WERI-Rb-1 (cell line): ENCODE measurements around the gene ST3GAL3.

Source experiments
- DNase-seq: peaks from one replicate; pipeline ENCODE4 v3.0.0-alpha.2; 2020
- H3K27ac ChIP-seq: fragments of 250-450 bp; sonication (Bioruptor Pico); 2 replicates; pipeline ENCODE4 v1.5.1; 2020; ENCODE audit warnings: mild to moderate bottlenecking, moderate library complexity
- H3K27me3 ChIP-seq: fragments of 250-450 bp; sonication (Bioruptor Pico); 2 replicates; pipeline ENCODE4 v1.5.1; 2021; ENCODE audit warnings: mild to moderate bottlenecking, low read depth, moderate library complexity; ENCODE audit not compliant: insufficient read depth, severe bottlenecking
- H3K36me3 ChIP-seq: fragments of 250-450 bp; sonication (Bioruptor Pico); 2 replicates; pipeline ENCODE4 v1.5.1; 2020; ENCODE audit warnings: mild to moderate bottlenecking, moderate library complexity
- H3K4me3 ChIP-seq: 2 replicates; pipeline ENCODE4 v1.5.1; 2011; ENCODE audit warnings: low read depth, mild to moderate bottlenecking, control low read depth, low read length
- H3K9me3 ChIP-seq: fragments of 250-450 bp; sonication (Bioruptor Pico); 2 replicates; pipeline ENCODE4 v1.5.1; 2021; ENCODE audit warnings: mild to moderate bottlenecking, moderate library complexity; ENCODE audit not compliant: severe bottlenecking
- CTCF ChIP-seq: IDR thresholded peaks from 2 replicates; pipeline ENCODE4 v1.5.1; 2011; ENCODE audit warnings: low read depth, mild to moderate bottlenecking, control low read depth, inconsistent platforms, low read length

The ST3GAL3 gene

GRCh38 chr1:43936431-43937151 lies 229.3 kb downstream of the ST3GAL3 start:
- peak overlapping the region; percentile 54 for H3K27ac ChIP-seq
- H3K4me3 ChIP-seq, result peak overlapping the region; percentile 53
- no peaks in the 10 kb centered on the region for H3K27me3 ChIP-seq
- DNase-seq, result peak; percentile 68
- H3K9me3 ChIP-seq, result no peaks in the 10 kb centered on the region
- H3K36me3 ChIP-seq, result no peaks in the 10 kb centered on the region
- TF ChIP-seq CTCF, result peak; percentile 55

- Histone ChIP-seq H3K9me3 (no peaks in the 10 kb centered on the region), H3K4me3 (no peak overlapping the region), H3K27ac (no peak overlapping the region), H3K36me3 (no peaks in the 10 kb centered on the region), H3K27me3 (no peaks in the 10 kb centered on the region)
- no peak for TF ChIP-seq CTCF
- no peak for DNase-seq
Observed at GRCh38 chr1:43937179-43937865, 230.0 kb downstream of the ST3GAL3 start.

- no peak overlapping the region for H3K27ac ChIP-seq
- no peak for DNase-seq
- no peaks in the 10 kb centered on the region for H3K27me3 ChIP-seq
- no peaks in the 10 kb centered on the region for H3K9me3 ChIP-seq
- no peak overlapping the region for H3K4me3 ChIP-seq
- no peak for TF ChIP-seq CTCF
- no peaks in the 10 kb centered on the region for H3K36me3 ChIP-seq
Observed at GRCh38 chr1:43938383-43938782, 231.0 kb downstream of the ST3GAL3 start.

DNA sequence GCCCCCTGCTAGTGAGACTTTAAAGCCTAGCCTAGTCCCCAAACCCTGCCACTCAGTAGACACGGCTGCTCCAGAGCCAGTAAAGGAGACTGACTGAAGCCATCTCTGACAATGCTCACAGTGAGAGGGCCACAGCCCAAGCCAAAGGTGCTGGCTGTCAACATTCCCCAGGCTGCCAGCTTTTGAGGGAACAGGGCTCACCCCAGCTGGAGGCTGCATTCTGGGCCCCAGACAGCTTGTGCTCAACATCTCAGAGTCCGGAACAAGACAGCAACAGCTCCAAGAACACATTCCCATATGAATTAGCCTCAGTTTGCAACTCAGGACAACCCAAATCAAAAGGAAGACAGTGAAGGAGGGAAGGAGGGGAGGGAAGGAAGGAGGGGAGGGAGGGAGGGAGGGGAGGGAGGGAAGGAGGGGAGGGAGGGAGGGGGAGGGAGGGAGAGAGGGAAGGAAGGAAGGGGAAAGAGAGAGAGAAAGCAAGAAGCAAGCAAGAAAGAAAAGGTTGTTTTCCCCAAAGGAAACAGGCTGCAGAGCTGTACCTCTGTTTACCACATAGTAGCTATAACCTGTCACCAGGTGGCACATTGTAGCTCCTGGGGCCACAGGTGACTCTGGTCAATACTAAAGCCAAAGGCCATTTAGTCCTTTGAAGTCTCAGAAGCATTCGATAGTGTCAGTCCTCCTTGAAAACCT lies 231.7 kb downstream of the ST3GAL3 start:
- no peaks in the 10 kb centered on the region for H3K36me3 ChIP-seq
- no peaks in the 10 kb centered on the region for H3K9me3 ChIP-seq
- DNase-seq, result no peak
- TF ChIP-seq CTCF, result no peak
- no peak overlapping the region for H3K4me3 ChIP-seq
- no peak overlapping the region for H3K27ac ChIP-seq
- H3K27me3 ChIP-seq, result no peaks in the 10 kb centered on the region

GRCh38 chr1:43942411-43942810 lies 235.1 kb downstream of the ST3GAL3 start:
- H3K36me3 ChIP-seq, result no peaks in the 10 kb centered on the region
- no peak for TF ChIP-seq CTCF
- no peaks in the 10 kb centered on the region for H3K27me3 ChIP-seq
- no peak overlapping the region for H3K4me3 ChIP-seq
- H3K9me3 ChIP-seq, result no peaks in the 10 kb centered on the region
- H3K27ac ChIP-seq, result no peak overlapping the region
- no peak for DNase-seq
